ENCODE data around the gene COL4A6. TPM values are rescaled to one million over a fixed set of nuclear protein-coding genes. Genes with fewer than 3 reads are reported as not detected.

The COL4A6 gene
- total RNA-seq, 1 donor from 2014 or later, result not detected

- DNase-seq (ENCODE audit: low spot score), result no peak
- Mint-ChIP-seq H3K4me1 (ENCODE audit: low read depth) (no peaks in the 10 kb centered on the region), H3K27ac (no peak overlapping the region), H3K36me3 (ENCODE audit: low read depth) (no peaks in the 10 kb centered on the region), H3K9me3 (no peaks in the 10 kb centered on the region), H3K4me3 (ENCODE audit: low read depth) (no peak overlapping the region), H3K27me3 (ENCODE audit: low read depth) (peaks cover 7% of the 10 kb centered on the region)
- intact Hi-C loops (cut with micrococcal nuclease), result no loop called here
These were observed 234.7 kb downstream of the COL4A6 start for GRCh38 chrX:108203540-108203939.

GRCh38 chrX:108199691-108200090, 238.5 kb downstream of the COL4A6 start:
- Mint-ChIP-seq H3K9me3 (no peaks in the 10 kb centered on the region), H3K27ac (no peak overlapping the region), H3K4me1 (ENCODE audit: low read depth) (no peaks in the 10 kb centered on the region), H3K36me3 (ENCODE audit: low read depth) (no peaks in the 10 kb centered on the region), H3K27me3 (ENCODE audit: low read depth) (peaks cover 4% of the 10 kb centered on the region), H3K4me3 (ENCODE audit: low read depth) (no peak overlapping the region)
- DNase-seq (ENCODE audit: low spot score), result no peak
- intact Hi-C loops (cut with micrococcal nuclease), result no loop called here

GRCh38 chrX:108199041-108199440, 239.2 kb downstream of the COL4A6 start:
- H3K4me3 Mint-ChIP-seq (ENCODE audit: low read depth), result no peak overlapping the region
- H3K27me3 Mint-ChIP-seq (ENCODE audit: low read depth), result peaks cover 2% of the 10 kb centered on the region
- intact Hi-C loops (cut with micrococcal nuclease), result no loop called here

GRCh38 chrX:108198420-108198819, 239.8 kb downstream of the COL4A6 start:
- Mint-ChIP-seq H3K9me3 (no peaks in the 10 kb centered on the region), H3K4me1 (ENCODE audit: low read depth) (no peaks in the 10 kb centered on the region), H3K27ac (no peak overlapping the region), H3K36me3 (ENCODE audit: low read depth) (no peaks in the 10 kb centered on the region), H3K27me3 (ENCODE audit: low read depth) (peaks cover 2% of the 10 kb centered on the region), H3K4me3 (ENCODE audit: low read depth) (no peak overlapping the region)
- DNase-seq (ENCODE audit: low spot score), result no peak
- intact Hi-C loops (cut with micrococcal nuclease), result no loop called here

More at GRCh38 chrX:108199041-108199440, 239.2 kb downstream of the COL4A6 start:
- Mint-ChIP-seq H3K27ac (no peak overlapping the region), H3K4me1 (ENCODE audit: low read depth) (no peaks in the 10 kb centered on the region), H3K9me3 (no peaks in the 10 kb centered on the region), H3K36me3 (ENCODE audit: low read depth) (no peaks in the 10 kb centered on the region)
- DNase-seq (ENCODE audit: low spot score), result no peak

- Mint-ChIP-seq H3K27me3 (ENCODE audit: low read depth) (peaks cover 2% of the 10 kb centered on the region), H3K36me3 (ENCODE audit: low read depth) (no peaks in the 10 kb centered on the region), H3K9me3 (no peaks in the 10 kb centered on the region), H3K4me3 (ENCODE audit: low read depth) (no peak overlapping the region), H3K4me1 (ENCODE audit: low read depth) (no peaks in the 10 kb centered on the region), H3K27ac (no peak overlapping the region)
- intact Hi-C loops (cut with micrococcal nuclease), result no loop called here
- DNase-seq (ENCODE audit: low spot score), result no peak
These were observed 251.4 kb downstream of the COL4A6 start for GRCh38 chrX:108186811-108187210.

- Mint-ChIP-seq H3K9me3 (no peaks in the 10 kb centered on the region), H3K4me1 (ENCODE audit: low read depth) (no peaks in the 10 kb centered on the region), H3K27ac (no peak overlapping the region), H3K36me3 (ENCODE audit: low read depth) (no peaks in the 10 kb centered on the region), H3K27me3 (ENCODE audit: low read depth) (no peaks in the 10 kb centered on the region), H3K4me3 (ENCODE audit: low read depth) (no peak overlapping the region)
- intact Hi-C loops (cut with micrococcal nuclease), result no loop called here
- no peak for DNase-seq (ENCODE audit: low spot score)
These were observed 260.1 kb downstream of the COL4A6 start for GRCh38 chrX:108178143-108178498.

GRCh38 chrX:108177351-108178142, 260.7 kb downstream of the COL4A6 start:
- H3K4me3 Mint-ChIP-seq (ENCODE audit: low read depth), result no peak overlapping the region
- intact Hi-C loops (cut with micrococcal nuclease), result no loop called here
- H3K4me1 Mint-ChIP-seq (ENCODE audit: low read depth), result no peaks in the 10 kb centered on the region
- H3K36me3 Mint-ChIP-seq (ENCODE audit: low read depth), result no peaks in the 10 kb centered on the region
- no peak overlapping the region for H3K27ac Mint-ChIP-seq
- DNase-seq (ENCODE audit: low spot score), result no peak
- no peaks in the 10 kb centered on the region for H3K9me3 Mint-ChIP-seq
- no peaks in the 10 kb centered on the region for H3K27me3 Mint-ChIP-seq (ENCODE audit: low read depth)

- Mint-ChIP-seq H3K4me1 (ENCODE audit: low read depth) (no peaks in the 10 kb centered on the region), H3K4me3 (ENCODE audit: low read depth) (no peak overlapping the region), H3K36me3 (ENCODE audit: low read depth) (no peaks in the 10 kb centered on the region), H3K27ac (no peak overlapping the region), H3K27me3 (ENCODE audit: low read depth) (no peaks in the 10 kb centered on the region), H3K9me3 (no peaks in the 10 kb centered on the region)
- no peak for DNase-seq (ENCODE audit: low spot score)
- intact Hi-C loops (cut with micrococcal nuclease), result no loop called here
These were observed 264.3 kb downstream of the COL4A6 start for GRCh38 chrX:108173874-108174273.

GRCh38 chrX:108171671-108172070, 266.6 kb downstream of the COL4A6 start:
- Mint-ChIP-seq H3K9me3 (no peaks in the 10 kb centered on the region), H3K4me3 (ENCODE audit: low read depth) (no peak overlapping the region), H3K27ac (no peak overlapping the region), H3K36me3 (ENCODE audit: low read depth) (no peaks in the 10 kb centered on the region), H3K4me1 (ENCODE audit: low read depth) (no peaks in the 10 kb centered on the region), H3K27me3 (ENCODE audit: low read depth) (no peaks in the 10 kb centered on the region)
- intact Hi-C loops (cut with micrococcal nuclease), result no loop called here
- DNase-seq (ENCODE audit: low spot score), result no peak

- H3K36me3 Mint-ChIP-seq (ENCODE audit: low read depth), result no peaks in the 10 kb centered on the region
- H3K27ac Mint-ChIP-seq, result no peak overlapping the region
- no peak for DNase-seq (ENCODE audit: low spot score)
- intact Hi-C loops (cut with micrococcal nuclease), result no loop called here
- H3K9me3 Mint-ChIP-seq, result no peaks in the 10 kb centered on the region
- H3K27me3 Mint-ChIP-seq (ENCODE audit: low read depth), result no peaks in the 10 kb centered on the region
- H3K4me1 Mint-ChIP-seq (ENCODE audit: low read depth), result no peaks in the 10 kb centered on the region
- H3K4me3 Mint-ChIP-seq (ENCODE audit: low read depth), result no peak overlapping the region
These were observed 268.5 kb downstream of the COL4A6 start for GRCh38 chrX:108169768-108170167.

- Mint-ChIP-seq H3K9me3 (no peaks in the 10 kb centered on the region), H3K36me3 (ENCODE audit: low read depth) (no peaks in the 10 kb centered on the region), H3K4me3 (ENCODE audit: low read depth) (no peak overlapping the region), H3K27me3 (ENCODE audit: low read depth) (no peaks in the 10 kb centered on the region), H3K27ac (no peak overlapping the region), H3K4me1 (ENCODE audit: low read depth) (no peaks in the 10 kb centered on the region)
- intact Hi-C loops (cut with micrococcal nuclease), result no loop called here
- no peak for DNase-seq (ENCODE audit: low spot score)
These were observed 269.1 kb downstream of the COL4A6 start for GRCh38 chrX:108168961-108169740.

- Mint-ChIP-seq H3K4me1 (ENCODE audit: low read depth) (no peaks in the 10 kb centered on the region), H3K36me3 (ENCODE audit: low read depth) (no peaks in the 10 kb centered on the region), H3K27ac (no peak overlapping the region), H3K9me3 (no peaks in the 10 kb centered on the region), H3K4me3 (ENCODE audit: low read depth) (no peak overlapping the region), H3K27me3 (ENCODE audit: low read depth) (no peaks in the 10 kb centered on the region)
- DNase-seq (ENCODE audit: low spot score), result no peak
- intact Hi-C loops (cut with micrococcal nuclease), result no loop called here
These were observed 270.9 kb downstream of the COL4A6 start for GRCh38 chrX:108167211-108167872.

Data from activated T-helper 2 cell treated with anti-CD3 and anti-CD28 coated beads, Interferon-gamma antibody, Interleukin-2, Interleukin-4, amounts not matched to agents 10 μg/mL and 5 μg/mL and 100 μg/mL, durations not matched to agents 14 hours and 24 hours and 36 hours (primary cell).